ENCODE data around the gene GANAB.

GRCh38 chr11:62600367-62601121 lies 45.9 kb downstream of the GANAB start:
- TF ChIP-seq ZNF207 (IDR thresholded peaks at IDR 0.05; ENCODE audit: borderline replicate concordance), result no peak
- TF ChIP-seq PATZ1 (CRISPR knock-in tag; IDR thresholded peaks at IDR 0.05), result no peak
- no peak for TF ChIP-seq FOXK2 (IDR thresholded peaks at IDR 0.05)
- no peak for TF ChIP-seq CEBPB (IDR thresholded peaks at IDR 0.05; ENCODE audit: borderline replicate concordance, low read depth, low read length)
- TF ChIP-seq, protein P1, sequence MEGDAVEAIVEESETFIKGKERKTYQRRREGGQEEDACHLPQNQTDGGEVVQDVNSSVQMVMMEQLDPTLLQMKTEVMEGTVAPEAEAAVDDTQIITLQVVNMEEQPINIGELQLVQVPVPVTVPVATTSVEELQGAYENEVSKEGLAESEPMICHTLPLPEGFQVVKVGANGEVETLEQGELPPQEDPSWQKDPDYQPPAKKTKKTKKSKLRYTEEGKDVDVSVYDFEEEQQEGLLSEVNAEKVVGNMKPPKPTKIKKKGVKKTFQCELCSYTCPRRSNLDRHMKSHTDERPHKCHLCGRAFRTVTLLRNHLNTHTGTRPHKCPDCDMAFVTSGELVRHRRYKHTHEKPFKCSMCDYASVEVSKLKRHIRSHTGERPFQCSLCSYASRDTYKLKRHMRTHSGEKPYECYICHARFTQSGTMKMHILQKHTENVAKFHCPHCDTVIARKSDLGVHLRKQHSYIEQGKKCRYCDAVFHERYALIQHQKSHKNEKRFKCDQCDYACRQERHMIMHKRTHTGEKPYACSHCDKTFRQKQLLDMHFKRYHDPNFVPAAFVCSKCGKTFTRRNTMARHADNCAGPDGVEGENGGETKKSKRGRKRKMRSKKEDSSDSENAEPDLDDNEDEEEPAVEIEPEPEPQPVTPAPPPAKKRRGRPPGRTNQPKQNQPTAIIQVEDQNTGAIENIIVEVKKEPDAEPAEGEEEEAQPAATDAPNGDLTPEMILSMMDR (CRISPR knock-in tag; IDR thresholded peaks at IDR 0.05), result no peak
- no peak for TF ChIP-seq BRCA1 (CRISPR knock-in tag; IDR thresholded peaks at IDR 0.05)
- no peak for TF ChIP-seq SUZ12 (IDR thresholded peaks at IDR 0.05; ENCODE audit: low read depth, low read length)
- TF ChIP-seq RBM39 (IDR thresholded peaks at IDR 0.05; ENCODE audit: low read depth, low read length, poor library complexity, severe bottlenecking), result no peak
- no peak for TF ChIP-seq MTA1 (CRISPR knock-in tag; IDR thresholded peaks at IDR 0.05; ENCODE audit: borderline replicate concordance)
- TF ChIP-seq PHF21A (CRISPR knock-in tag; IDR thresholded peaks at IDR 0.05), result no peak
